ENCODE data around the gene MARCO. TPM values are rescaled to one million over a fixed set of nuclear protein-coding genes. Genes with fewer than 3 reads are reported as not detected.
"Not testable (repeated sequence)": the region's sequence is repeated elsewhere in the genome, so short reads cannot be mapped to it uniquely, and the experiment has no call there.

Gene MARCO
- total and polyA plus RNA-seq, 2 experiments from 2014 or later, result not detected

DNA sequence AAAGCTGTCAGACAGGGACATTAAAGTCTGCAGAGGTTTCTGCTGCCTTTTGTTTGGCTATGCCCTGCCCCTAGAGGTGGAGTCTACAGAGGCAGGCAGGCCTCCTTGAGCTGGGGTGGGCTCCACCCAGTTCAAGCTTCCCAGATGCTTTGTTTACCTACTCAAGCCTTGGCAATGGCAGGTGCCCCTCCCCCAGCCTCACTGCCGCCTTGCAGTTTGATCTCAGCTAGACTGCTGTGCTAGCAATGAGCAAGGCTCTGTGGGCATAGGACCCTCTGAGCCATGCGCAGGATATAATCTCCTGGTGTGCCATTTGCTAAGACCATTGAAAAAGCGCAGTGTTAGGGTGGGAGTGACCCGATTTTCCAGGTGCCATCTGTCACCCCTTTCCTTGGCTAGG is 61.9 kb downstream of the MARCO start:
- H3F3A ChIP-seq (replicated peaks; ENCODE audit: low read depth); DNase-seq (ENCODE audit: low spot score); H4K20me1 ChIP-seq (replicated peaks; ENCODE audit: insufficient read depth); ATAC-seq; H3K27ac ChIP-seq (ENCODE audit: low read depth); H3K4me3 ChIP-seq; H3K27ac Mint-ChIP-seq; H3K4me3 Mint-ChIP-seq; H3K27me3 Mint-ChIP-seq (ENCODE audit: insufficient read depth, low read depth, poor library complexity); H3K4me1 ChIP-seq (ENCODE audit: insufficient read depth); H3K9me2 ChIP-seq (ENCODE audit: insufficient read depth); H3K4me2 ChIP-seq; H3K36me3 ChIP-seq (ENCODE audit: insufficient read depth); H3K4me1 Mint-ChIP-seq; H3K36me3 Mint-ChIP-seq (ENCODE audit: low read depth); H3K79me2 ChIP-seq (replicated peaks; ENCODE audit: insufficient read depth); H2AFZ ChIP-seq; H3K27me3 ChIP-seq (ENCODE audit: insufficient read depth): not testable (repeated sequence)
- peaks cover 43% of the 10 kb centered on the region for H3K9me3 Mint-ChIP-seq

GRCh38 chr2:119004602-119005001 is 62.6 kb downstream of the MARCO start:
- no peak for ATAC-seq
- TF ChIP-seq EZH2 (IDR thresholded peaks at IDR 0.05; ENCODE audit: low read depth, unreplicated experiment) (no peak), ZNF114 (CRISPR knock-in tag; IDR thresholded peaks at IDR 0.05) (no peak), ETS1 (IDR thresholded peaks at IDR 0.05) (no peak), STAT1 (IDR thresholded peaks at IDR 0.05; ENCODE audit: unreplicated experiment) (no peak), ZNF331 (CRISPR knock-in tag; IDR thresholded peaks at IDR 0.05; ENCODE audit: low read depth) (no peak), NANOG (IDR thresholded peaks at IDR 0.05; ENCODE audit: borderline replicate concordance) (no peak), JUNB (IDR thresholded peaks at IDR 0.05; ENCODE audit: unreplicated experiment) (no peak)
- TF ChIP-seq, protein P1, sequence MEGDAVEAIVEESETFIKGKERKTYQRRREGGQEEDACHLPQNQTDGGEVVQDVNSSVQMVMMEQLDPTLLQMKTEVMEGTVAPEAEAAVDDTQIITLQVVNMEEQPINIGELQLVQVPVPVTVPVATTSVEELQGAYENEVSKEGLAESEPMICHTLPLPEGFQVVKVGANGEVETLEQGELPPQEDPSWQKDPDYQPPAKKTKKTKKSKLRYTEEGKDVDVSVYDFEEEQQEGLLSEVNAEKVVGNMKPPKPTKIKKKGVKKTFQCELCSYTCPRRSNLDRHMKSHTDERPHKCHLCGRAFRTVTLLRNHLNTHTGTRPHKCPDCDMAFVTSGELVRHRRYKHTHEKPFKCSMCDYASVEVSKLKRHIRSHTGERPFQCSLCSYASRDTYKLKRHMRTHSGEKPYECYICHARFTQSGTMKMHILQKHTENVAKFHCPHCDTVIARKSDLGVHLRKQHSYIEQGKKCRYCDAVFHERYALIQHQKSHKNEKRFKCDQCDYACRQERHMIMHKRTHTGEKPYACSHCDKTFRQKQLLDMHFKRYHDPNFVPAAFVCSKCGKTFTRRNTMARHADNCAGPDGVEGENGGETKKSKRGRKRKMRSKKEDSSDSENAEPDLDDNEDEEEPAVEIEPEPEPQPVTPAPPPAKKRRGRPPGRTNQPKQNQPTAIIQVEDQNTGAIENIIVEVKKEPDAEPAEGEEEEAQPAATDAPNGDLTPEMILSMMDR (conservative IDR thresholded peaks at IDR 0.05; ENCODE audit: low read depth in 2 of 2), result no peak
- TF ChIP-seq, protein P2, sequence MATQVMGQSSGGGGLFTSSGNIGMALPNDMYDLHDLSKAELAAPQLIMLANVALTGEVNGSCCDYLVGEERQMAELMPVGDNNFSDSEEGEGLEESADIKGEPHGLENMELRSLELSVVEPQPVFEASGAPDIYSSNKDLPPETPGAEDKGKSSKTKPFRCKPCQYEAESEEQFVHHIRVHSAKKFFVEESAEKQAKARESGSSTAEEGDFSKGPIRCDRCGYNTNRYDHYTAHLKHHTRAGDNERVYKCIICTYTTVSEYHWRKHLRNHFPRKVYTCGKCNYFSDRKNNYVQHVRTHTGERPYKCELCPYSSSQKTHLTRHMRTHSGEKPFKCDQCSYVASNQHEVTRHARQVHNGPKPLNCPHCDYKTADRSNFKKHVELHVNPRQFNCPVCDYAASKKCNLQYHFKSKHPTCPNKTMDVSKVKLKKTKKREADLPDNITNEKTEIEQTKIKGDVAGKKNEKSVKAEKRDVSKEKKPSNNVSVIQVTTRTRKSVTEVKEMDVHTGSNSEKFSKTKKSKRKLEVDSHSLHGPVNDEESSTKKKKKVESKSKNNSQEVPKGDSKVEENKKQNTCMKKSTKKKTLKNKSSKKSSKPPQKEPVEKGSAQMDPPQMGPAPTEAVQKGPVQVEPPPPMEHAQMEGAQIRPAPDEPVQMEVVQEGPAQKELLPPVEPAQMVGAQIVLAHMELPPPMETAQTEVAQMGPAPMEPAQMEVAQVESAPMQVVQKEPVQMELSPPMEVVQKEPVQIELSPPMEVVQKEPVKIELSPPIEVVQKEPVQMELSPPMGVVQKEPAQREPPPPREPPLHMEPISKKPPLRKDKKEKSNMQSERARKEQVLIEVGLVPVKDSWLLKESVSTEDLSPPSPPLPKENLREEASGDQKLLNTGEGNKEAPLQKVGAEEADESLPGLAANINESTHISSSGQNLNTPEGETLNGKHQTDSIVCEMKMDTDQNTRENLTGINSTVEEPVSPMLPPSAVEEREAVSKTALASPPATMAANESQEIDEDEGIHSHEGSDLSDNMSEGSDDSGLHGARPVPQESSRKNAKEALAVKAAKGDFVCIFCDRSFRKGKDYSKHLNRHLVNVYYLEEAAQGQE (IDR thresholded peaks at IDR 0.05; ENCODE audit: unreplicated experiment), result no peak
- TF ChIP-seq, protein P3, sequence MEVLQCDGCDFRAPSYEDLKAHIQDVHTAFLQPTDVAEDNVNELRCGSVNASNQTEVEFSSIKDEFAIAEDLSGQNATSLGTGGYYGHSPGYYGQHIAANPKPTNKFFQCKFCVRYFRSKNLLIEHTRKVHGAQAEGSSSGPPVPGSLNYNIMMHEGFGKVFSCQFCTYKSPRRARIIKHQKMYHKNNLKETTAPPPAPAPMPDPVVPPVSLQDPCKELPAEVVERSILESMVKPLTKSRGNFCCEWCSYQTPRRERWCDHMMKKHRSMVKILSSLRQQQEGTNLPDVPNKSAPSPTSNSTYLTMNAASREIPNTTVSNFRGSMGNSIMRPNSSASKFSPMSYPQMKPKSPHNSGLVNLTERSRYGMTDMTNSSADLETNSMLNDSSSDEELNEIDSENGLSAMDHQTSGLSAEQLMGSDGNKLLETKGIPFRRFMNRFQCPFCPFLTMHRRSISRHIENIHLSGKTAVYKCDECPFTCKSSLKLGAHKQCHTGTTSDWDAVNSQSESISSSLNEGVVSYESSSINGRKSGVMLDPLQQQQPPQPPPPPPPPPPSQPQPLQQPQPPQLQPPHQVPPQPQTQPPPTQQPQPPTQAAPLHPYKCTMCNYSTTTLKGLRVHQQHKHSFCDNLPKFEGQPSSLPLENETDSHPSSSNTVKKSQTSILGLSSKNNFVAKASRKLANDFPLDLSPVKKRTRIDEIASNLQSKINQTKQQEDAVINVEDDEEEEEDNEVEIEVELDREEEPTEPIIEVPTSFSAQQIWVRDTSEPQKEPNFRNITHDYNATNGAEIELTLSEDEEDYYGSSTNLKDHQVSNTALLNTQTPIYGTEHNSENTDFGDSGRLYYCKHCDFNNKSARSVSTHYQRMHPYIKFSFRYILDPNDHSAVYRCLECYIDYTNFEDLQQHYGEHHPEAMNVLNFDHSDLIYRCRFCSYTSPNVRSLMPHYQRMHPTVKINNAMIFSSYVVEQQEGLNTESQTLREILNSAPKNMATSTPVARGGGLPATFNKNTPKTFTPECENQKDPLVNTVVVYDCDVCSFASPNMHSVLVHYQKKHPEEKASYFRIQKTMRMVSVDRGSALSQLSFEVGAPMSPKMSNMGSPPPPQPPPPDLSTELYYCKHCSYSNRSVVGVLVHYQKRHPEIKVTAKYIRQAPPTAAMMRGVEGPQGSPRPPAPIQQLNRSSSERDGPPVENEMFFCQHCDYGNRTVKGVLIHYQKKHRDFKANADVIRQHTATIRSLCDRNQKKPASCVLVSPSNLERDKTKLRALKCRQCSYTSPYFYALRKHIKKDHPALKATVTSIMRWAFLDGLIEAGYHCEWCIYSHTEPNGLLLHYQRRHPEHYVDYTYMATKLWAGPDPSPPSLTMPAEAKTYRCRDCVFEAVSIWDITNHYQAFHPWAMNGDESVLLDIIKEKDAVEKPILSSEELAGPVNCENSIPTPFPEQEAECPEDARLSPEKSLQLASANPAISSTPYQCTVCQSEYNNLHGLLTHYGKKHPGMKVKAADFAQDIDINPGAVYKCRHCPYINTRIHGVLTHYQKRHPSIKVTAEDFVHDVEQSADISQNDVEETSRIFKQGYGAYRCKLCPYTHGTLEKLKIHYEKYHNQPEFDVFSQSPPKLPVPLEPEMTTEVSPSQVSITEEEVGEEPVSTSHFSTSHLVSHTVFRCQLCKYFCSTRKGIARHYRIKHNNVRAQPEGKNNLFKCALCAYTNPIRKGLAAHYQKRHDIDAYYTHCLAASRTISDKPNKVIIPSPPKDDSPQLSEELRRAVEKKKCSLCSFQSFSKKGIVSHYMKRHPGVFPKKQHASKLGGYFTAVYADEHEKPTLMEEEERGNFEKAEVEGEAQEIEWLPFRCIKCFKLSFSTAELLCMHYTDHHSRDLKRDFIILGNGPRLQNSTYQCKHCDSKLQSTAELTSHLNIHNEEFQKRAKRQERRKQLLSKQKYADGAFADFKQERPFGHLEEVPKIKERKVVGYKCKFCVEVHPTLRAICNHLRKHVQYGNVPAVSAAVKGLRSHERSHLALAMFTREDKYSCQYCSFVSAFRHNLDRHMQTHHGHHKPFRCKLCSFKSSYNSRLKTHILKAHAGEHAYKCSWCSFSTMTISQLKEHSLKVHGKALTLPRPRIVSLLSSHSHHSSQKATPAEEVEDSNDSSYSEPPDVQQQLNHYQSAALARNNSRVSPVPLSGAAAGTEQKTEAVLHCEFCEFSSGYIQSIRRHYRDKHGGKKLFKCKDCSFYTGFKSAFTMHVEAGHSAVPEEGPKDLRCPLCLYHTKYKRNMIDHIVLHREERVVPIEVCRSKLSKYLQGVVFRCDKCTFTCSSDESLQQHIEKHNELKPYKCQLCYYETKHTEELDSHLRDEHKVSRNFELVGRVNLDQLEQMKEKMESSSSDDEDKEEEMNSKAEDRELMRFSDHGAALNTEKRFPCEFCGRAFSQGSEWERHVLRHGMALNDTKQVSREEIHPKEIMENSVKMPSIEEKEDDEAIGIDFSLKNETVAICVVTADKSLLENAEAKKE (CRISPR knock-in tag; IDR thresholded peaks at IDR 0.05), result no peak

More at GRCh38 chr2:119004602-119005001, 62.6 kb downstream of the MARCO start:
- Histone ChIP-seq H3K4me1 (ENCODE audit: insufficient read depth) (no peaks in the 10 kb centered on the region), H3K9me2 (ENCODE audit: insufficient read depth) (no peaks in the 10 kb centered on the region), H3K79me2 (replicated peaks; ENCODE audit: insufficient read depth) (no peaks in the 10 kb centered on the region), H3K27me3 (ENCODE audit: insufficient read depth) (no peaks in the 10 kb centered on the region), H2AFZ (no peak overlapping the region), H4K20me1 (replicated peaks; ENCODE audit: insufficient read depth) (no peaks in the 10 kb centered on the region), H3K27ac (ENCODE audit: low read depth) (no peak overlapping the region), H3K4me2 (no peak overlapping the region), H3K4me3 (no peak overlapping the region), H3K36me3 (ENCODE audit: insufficient read depth) (no peaks in the 10 kb centered on the region), H3F3A (replicated peaks; ENCODE audit: low read depth) (no peaks in the 10 kb centered on the region)
- peaks cover 10% of the 10 kb centered on the region; the same call in 2 of the 3 replicates for H3K36me3 Mint-ChIP-seq (ENCODE audit: low read depth)
- no peaks in the 10 kb centered on the region for H3K27me3 Mint-ChIP-seq (ENCODE audit: insufficient read depth, low read depth, poor library complexity)
- no peak overlapping the region for H3K27ac Mint-ChIP-seq
- H3K4me3 Mint-ChIP-seq, result no peak overlapping the region
- DNase-seq (ENCODE audit: low spot score), result no peak
- no peaks in the 10 kb centered on the region for H3K4me1 Mint-ChIP-seq
- H3K9me3 Mint-ChIP-seq, result peaks cover 43% of the 10 kb centered on the region
